Left lung (tissue), 10 donors: ENCODE measurements around the gene GORASP1. TPM values are rescaled to one million over a fixed set of nuclear protein-coding genes. Genes with fewer than 3 reads are reported as not detected.
"Not testable (repeated sequence)": the region's sequence is repeated elsewhere in the genome, so short reads cannot be mapped to it uniquely, and the experiment has no call there.

Experiments
- ATAC-seq: fragments of 200-7000 bp; cut with Tn5 transposase; one replicate; pipeline ENCODE4 v1.9.1; 2020; ENCODE audit warnings: moderate library complexity
- DNase-seq, 4 donors: peaks; one replicate each; pipeline ENCODE4 v3.0.0-alpha.2; 2013 to 2020
- H3K27ac ChIP-seq, 2 donors: fragments of 200-600 bp; sonication (generic) in 1 of 2; one replicate each; pipeline versions ENCODE4 v1.5.0 to v1.8.0; 2020 to 2021
- H3K27me3 ChIP-seq, 2 donors: fragments of 200-600 bp; sonication (generic) in 1 of 2; one replicate each; pipeline versions ENCODE4 v1.5.0 to v1.8.0; 2020 to 2021
- H3K36me3 ChIP-seq, 2 donors: fragments of 200-600 bp; sonication (generic) in 1 of 2; one replicate each; pipeline versions ENCODE4 v1.5.0 to v1.8.0; 2020 to 2021
- H3K4me1 ChIP-seq, 2 donors: fragments of 200-600 bp; one replicate each; pipeline ENCODE4 v1.8.0; 2021
- H3K4me3 ChIP-seq, 2 donors: fragments of 200-600 bp; sonication (generic) in 1 of 2; one replicate each; pipeline versions ENCODE4 v1.5.0 to v1.8.0; 2020 to 2021; ENCODE audit warnings: mild to moderate bottlenecking in 1 of 2
- H3K9me3 ChIP-seq, 2 donors: fragments of 200-600 bp; sonication (generic) in 1 of 2; one replicate each; pipeline versions ENCODE4 v1.5.0 to v1.8.0; 2020 to 2021
- CTCF ChIP-seq, 2 donors: fragments of 200-600 bp; sonication (generic) in 1 of 2; IDR thresholded peaks; one replicate each; pipeline versions ENCODE4 v1.5.0 to v1.8.0; 2021; ENCODE audit warnings: antibody characterized with exemption in 2 of 2
- intact Hi-C, 2 donors: fragments of 100-400 bp; cut with DNase I; formaldehyde crosslinking; loops; one replicate each; pipeline versions ENCODE4 v1.11.2 to v1.14.2; 2022
- polyA plus RNA-seq, 6 donors: library from polyadenylated mRNA; unstranded; fragments of 120-200 nt; gene quantifications; one replicate each; pipeline ENCODE4 v1.2.1, GENCODE V29; 2013; ENCODE audit not compliant: insufficient read length in 6 of 6
- total RNA-seq, 2 donors: library from RNA; stranded (reverse); fragmentation: NEBNext Ultra II Directional; extraction: Animal tissue kit (Norgen Biotek cat#: 25700); gene quantifications; one replicate each; pipeline ENCODE4 v1.2.1, GENCODE V29; 2021
- donor health status: DM: no; HTN: yes; CAD: no.
- donor health status: DM: no; HTN: no; CAD: no.

GORASP1 gene
- total and polyA plus RNA-seq, 8 donors, result 57.9 to 73.9 (median 62.8) TPM

DNA sequence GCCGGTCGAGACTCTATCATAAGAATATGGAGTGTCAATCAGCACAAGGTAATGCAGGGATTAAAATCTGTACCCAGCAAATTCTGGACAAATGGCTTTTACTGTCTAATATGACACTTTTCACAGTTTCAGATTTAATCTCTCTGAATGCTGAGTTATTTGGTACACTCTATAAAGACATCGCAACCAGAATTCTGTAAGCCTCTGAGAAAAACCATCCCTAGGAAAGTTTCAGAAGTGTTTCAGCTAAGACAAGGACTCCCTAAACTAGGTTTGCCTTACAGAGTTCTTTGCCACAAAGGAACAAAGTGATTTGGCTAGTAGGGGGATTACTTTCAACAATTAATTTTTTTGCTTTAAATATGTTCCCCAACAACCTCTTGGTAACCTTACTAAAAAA is 44.3 kb downstream of the GORASP1 start:
- no peak for TF ChIP-seq CTCF (IDR thresholded peaks at IDR 0.05)
- intact Hi-C loops, result no loop called here
- ATAC-seq (no peak), DNase-seq (no peak)
- Histone ChIP-seq H3K36me3 (peaks cover 0 to 25% of the 10 kb centered on the region in 2 donors), H3K4me3 (no peak overlapping the region), H3K27me3 (no peaks in the 10 kb centered on the region), H3K27ac (no peak overlapping the region), H3K9me3 (no peaks in the 10 kb centered on the region), H3K4me1 (no peaks in the 10 kb centered on the region)

DNA sequence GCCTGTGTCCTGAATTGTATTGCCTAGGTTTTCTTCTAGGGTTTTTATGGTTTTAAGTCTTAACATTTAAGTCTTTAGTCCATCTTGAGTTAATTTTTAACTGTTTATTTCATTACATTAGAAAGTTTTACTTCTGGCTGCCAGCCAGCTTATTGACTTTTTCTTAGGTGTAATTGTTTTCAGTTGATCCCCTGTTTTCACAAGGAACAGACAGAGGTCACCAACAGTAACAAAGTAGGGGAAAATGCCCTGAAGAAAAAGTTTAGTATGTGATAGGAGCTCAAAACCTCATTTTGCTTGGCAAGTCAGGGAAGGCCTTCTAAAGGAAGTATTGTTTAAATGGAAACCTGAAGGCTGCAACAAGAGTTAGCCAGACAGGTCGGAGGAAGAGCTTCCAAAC is 45.2 kb downstream of the GORASP1 start:
- intact Hi-C loops, result no loop called here
- ATAC-seq (no peak), DNase-seq (no peak)
- no peak for TF ChIP-seq CTCF (IDR thresholded peaks at IDR 0.05)
- no peaks in the 10 kb centered on the region for H3K27me3 ChIP-seq
- peaks cover 0 to 15% of the 10 kb centered on the region in 2 donors for H3K36me3 ChIP-seq
- no peak overlapping the region for H3K27ac ChIP-seq
- H3K4me1 ChIP-seq, result no peaks in the 10 kb centered on the region
- no peaks in the 10 kb centered on the region for H3K9me3 ChIP-seq
- no peak overlapping the region for H3K4me3 ChIP-seq

GRCh38 chr3:39061228-39061627 is 46.2 kb downstream of the GORASP1 start:
- H3K27ac ChIP-seq, H3K27me3 ChIP-seq, DNase-seq, intact Hi-C loops, H3K4me3 ChIP-seq, H3K36me3 ChIP-seq, H3K4me1 ChIP-seq, H3K9me3 ChIP-seq, ATAC-seq: not testable (repeated sequence)

GRCh38 chr3:39056151-39056550 is 51.3 kb downstream of the GORASP1 start:
- Histone ChIP-seq H3K4me1 (peaks cover 0 to 15% of the 10 kb centered on the region in 2 donors), H3K4me3 (no peak overlapping the region), H3K9me3 (no peaks in the 10 kb centered on the region), H3K27ac (no peak overlapping the region), H3K27me3 (no peaks in the 10 kb centered on the region), H3K36me3 (no peaks in the 10 kb centered on the region)
- ATAC-seq (no peak), DNase-seq (no peak)
- intact Hi-C loops, result no loop called here
- no peak for TF ChIP-seq CTCF (IDR thresholded peaks at IDR 0.05)

DNA sequence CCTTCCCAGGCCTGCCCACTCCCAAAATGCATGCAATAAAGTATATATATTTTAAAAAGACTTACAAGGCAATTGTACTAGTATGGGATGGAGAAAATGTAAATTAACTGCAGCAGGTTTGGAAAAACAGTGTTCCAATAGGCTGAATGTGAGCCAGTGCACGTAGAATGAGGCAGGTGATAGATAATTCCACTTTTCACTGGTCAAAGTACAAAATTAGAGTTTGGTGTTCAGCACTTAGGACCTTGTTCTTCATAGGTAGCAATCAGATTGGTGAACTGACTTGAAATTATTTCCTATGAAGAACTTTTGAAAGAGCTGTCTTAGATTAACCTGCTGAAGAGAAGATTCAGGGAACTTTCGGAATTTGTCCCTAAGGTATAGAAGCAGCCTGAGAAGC is 53.7 kb downstream of the GORASP1 start:
- Histone ChIP-seq H3K9me3 (no peaks in the 10 kb centered on the region), H3K4me1 (peaks cover 0 to 15% of the 10 kb centered on the region in 2 donors), H3K4me3 (no peak overlapping the region), H3K27me3 (no peaks in the 10 kb centered on the region), H3K27ac (no peak overlapping the region), H3K36me3 (no peaks in the 10 kb centered on the region)
- DNase-seq (no peak), ATAC-seq (no peak)
- intact Hi-C loops, result no loop called here
- no peak for TF ChIP-seq CTCF (IDR thresholded peaks at IDR 0.05)

- Histone ChIP-seq H3K27ac (peak overlapping the region in 1 of 2 donors; percentile 90), H3K27me3 (no peaks in the 10 kb centered on the region), H3K4me3 (peak overlapping the region; percentile 99), H3K4me1 (peaks cover 0 to 15% of the 10 kb centered on the region in 2 donors), H3K9me3 (no peaks in the 10 kb centered on the region), H3K36me3 (no peaks in the 10 kb centered on the region)
- TF ChIP-seq CTCF (IDR thresholded peaks at IDR 0.05), result no peak
- DNase-seq, result no peak
- no peak for ATAC-seq
- intact Hi-C loops, result no loop called here
Measured at GRCh38 chr3:39052583-39052982, 54.8 kb downstream of the GORASP1 start.
